Bronchus fibroblast of lung (primary cell): ENCODE results near the gene IMPDH2. TPM values are rescaled to one million over a fixed set of nuclear protein-coding genes. Genes with fewer than 3 reads are reported as not detected.

Source experiments
- total RNA-seq: library from RNA; depleted of rRNA; stranded (reverse); fragments of >200 nt; gene quantifications from 2 replicates; pipeline ENCODE4 v1.2.3, GENCODE V29; 2015

IMPDH2 gene
- 314 and 337 TPM in 2 replicates for total RNA-seq

GRCh38 chr3:49028673-49029562, at the start of gene IMPDH2:
Gene IMPDH2 (minus strand): TSS chr3:49029398. CDS start chr3:49029350, 48 bp downstream.

GRCh38 chr3:49021813-49022687, 7.1 kb downstream of the IMPDH2 start, which contains the start of gene NDUFAF3:
Gene NDUFAF3 (plus strand): TSS chr3:49022121. CDS start chr3:49022145, 24 bp downstream.

DNA sequence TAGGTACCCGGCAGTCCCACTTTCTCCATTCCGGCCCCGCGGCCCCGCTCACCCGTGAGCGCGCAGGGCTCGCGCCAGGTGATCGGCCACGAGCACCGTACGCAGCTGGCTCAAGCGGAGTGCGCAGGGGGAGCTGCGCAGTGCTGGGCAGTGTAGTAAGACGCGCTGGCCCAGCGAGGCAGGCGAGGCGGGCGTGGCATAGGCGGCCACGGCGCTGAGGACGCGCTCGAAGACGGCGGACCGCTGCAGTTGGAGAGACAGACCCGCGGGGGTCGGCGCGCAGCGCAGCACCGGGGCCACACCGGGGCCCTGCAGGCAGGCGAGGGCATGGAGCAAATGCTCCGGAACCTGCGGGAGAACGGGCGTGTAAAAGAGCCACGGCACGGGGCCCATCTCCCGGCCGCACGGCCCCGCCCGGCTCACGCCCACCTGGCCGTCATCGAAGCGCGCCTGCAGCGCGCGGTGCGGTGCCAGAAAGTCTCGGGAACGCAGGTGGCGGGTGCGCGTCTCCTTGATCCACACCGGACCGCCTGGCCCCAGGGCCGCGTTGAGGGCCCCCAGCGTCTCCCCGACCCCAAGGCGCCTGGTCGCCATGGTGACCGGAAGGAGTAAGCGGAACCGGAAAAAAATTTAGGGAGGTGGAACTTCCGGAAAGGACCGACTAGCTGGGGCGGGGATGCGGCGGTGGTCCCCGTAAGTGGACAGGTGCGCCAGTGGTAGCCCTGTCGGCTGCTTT, 11.1 kb downstream of the IMPDH2 start, which contains the start of gene DALRD3:
TSS of gene DALRD3 (minus strand) at position 610 of the 736 bp plus-strand sequence. CDS start at position 594, 16 bp downstream.

DNA sequence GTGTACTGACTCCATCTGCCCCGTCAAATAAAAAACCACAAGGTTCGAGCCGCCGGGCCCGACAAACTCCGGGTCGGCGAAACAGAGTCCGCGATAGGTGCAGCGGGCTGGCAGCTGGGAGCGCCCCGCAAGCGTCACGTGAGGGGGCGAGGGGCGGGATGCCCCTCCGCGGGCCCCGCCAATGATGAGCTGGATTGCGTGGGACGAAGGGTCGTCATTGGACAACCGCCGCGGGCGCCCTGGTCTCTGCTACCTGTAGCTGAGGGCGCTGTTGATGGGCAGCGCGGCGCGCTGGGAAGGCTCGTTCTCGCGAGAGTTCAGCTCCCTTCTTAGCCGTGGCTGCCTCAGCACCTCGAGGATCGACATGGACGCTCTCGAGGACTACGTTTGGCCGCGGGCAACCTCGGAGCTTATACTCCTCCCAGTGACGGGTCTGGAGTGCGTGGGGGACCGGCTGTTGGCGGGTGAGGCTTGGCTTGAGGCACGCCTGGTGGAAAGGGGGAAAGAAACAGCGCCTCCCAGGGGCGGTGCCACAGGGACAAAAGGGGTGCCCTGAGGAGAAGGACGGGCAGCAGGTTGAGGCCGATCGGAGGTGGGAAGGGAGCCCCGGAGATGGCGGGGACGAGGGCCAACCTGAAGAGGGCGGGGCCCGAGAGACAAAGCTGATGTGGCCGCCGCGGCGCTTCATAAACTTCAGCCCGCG, 22.0 kb downstream of the IMPDH2 start, which contains the start of gene WDR6:
TSS of gene WDR6 (plus strand) at position 324 of the 703 bp plus-strand sequence. CDS start at position 365, 41 bp downstream.

GRCh38 chr3:48989796-48990635, 39.2 kb downstream of the IMPDH2 start, which contains the start of gene P4HTM:
Gene P4HTM (plus strand): TSS chr3:48990241. CDS start chr3:48990257, 16 bp downstream.

Other genes with a start within 250 kb of the IMPDH2 start
- gene PRKAR2A, start 181.5 kb downstream of the IMPDH2 start, total RNA-seq, result 18.7 and 20.1 TPM in 2 replicates
- gene SLC25A20, start 130.5 kb downstream of the IMPDH2 start, total RNA-seq, result 9.2 and 9.8 TPM in 2 replicates
- gene ARIH2, start 110.6 kb downstream of the IMPDH2 start, total RNA-seq, result 55.2 and 64.1 TPM in 2 replicates
- 20.5 and 22.4 TPM in 2 replicates for gene P4HTM, start 39.2 kb downstream of the IMPDH2 start, total RNA-seq
- gene WDR6, start 22.0 kb downstream of the IMPDH2 start, total RNA-seq, result 79.7 and 80.7 TPM in 2 replicates
- 59.5 and 60.0 TPM in 2 replicates for gene DALRD3, start 10.8 kb downstream of the IMPDH2 start, total RNA-seq
- 206 and 207 TPM in 2 replicates for gene NDUFAF3, start 7.3 kb downstream of the IMPDH2 start, total RNA-seq
- gene QRICH1, start 64.7 kb upstream of the IMPDH2 start, total RNA-seq, result 53.5 and 72.1 TPM in 2 replicates
- gene QARS1, start 75.4 kb upstream of the IMPDH2 start, total RNA-seq, result 364 and 369 TPM in 2 replicates
- 41.2 and 43.2 TPM in 2 replicates for gene USP19, start 91.4 kb upstream of the IMPDH2 start, total RNA-seq
- gene LAMB2, start 103.7 kb upstream of the IMPDH2 start, total RNA-seq, result 215 and 282 TPM in 2 replicates
- 32.3 and 37.7 TPM in 2 replicates for gene CCDC71, start 136.9 kb upstream of the IMPDH2 start, total RNA-seq
- 13.4 and 14.1 TPM in 2 replicates for gene KLHDC8B, start 142.2 kb upstream of the IMPDH2 start, total RNA-seq
- gene C3orf62, start 247.8 kb upstream of the IMPDH2 start, total RNA-seq, result 0.34 and 0.74 TPM in 2 replicates